Measurements from ENCODE around the gene MAPK8. TPM values are rescaled to one million over a fixed set of nuclear protein-coding genes. Genes with fewer than 3 reads are reported as not detected.

MAPK8 gene
- polyA plus RNA-seq, 2 donors: 14.5 to 16.1 TPM

DNA sequence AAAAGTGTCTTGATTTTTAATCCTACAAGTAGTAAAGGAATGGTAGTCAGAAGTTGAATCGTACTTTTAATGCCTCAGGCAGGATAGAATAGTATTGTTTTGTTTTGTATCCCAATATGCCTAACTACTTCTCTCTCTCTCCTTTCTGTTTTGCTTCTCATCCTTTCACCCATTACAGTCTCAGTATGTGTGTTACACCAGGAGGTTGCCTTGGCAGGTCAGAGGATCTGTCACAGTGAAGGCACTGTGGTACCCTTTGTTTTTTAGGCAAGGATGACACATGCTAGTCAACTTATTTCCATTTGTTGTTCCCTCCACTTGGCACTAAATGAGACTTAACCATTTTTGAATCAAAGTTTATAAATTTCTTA lies 94.4 kb downstream of the MAPK8 start:
- no peak overlapping the region for H3K27ac ChIP-seq (ENCODE audit: low read depth in 2 of 2, low read length in 1 of 2)
- H3K36me3 ChIP-seq (ENCODE audit: control insufficient read depth in 2 of 2, insufficient read depth in 2 of 2, low read length in 1 of 2): no peaks in the 10 kb centered on the region
- no peaks in the 10 kb centered on the region for H3K9me3 ChIP-seq (ENCODE audit: control insufficient read depth in 2 of 2, insufficient read depth in 1 of 2, low read depth in 1 of 2, low read length in 1 of 2)
- peaks cover 0 to 3% of the 10 kb centered on the region in 2 donors for H3K4me1 ChIP-seq (ENCODE audit: control insufficient read depth in 2 of 2, insufficient read depth in 2 of 2, low read length in 1 of 2)
- WGBS, 2 donors: 58 to 71% methylated on average over 1 of the region's 1 CpG
- no peaks in the 10 kb centered on the region for H3K27me3 ChIP-seq (ENCODE audit: control insufficient read depth in 1 of 2, insufficient read depth in 2 of 2, low read length in 2 of 2)
- no peak overlapping the region for H3K4me3 ChIP-seq (ENCODE audit: low read depth in 1 of 2, low read length in 2 of 2)

DNA sequence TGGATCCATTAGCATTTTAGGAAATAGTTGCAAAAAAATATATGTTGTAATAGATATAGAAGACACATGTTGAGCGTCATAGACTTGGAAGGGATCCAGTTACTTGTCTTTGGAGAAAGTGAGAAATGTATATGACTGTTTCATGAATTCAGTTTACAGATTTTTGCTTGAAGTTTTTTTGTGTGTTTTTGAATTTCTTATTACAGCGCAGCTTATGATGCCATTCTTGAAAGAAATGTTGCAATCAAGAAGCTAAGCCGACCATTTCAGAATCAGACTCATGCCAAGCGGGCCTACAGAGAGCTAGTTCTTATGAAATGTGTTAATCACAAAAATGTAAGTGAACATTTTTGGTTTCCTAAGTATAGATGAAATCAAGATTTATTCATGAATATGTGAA lies 98.2 kb downstream of the MAPK8 start:
- H3K36me3 ChIP-seq (ENCODE audit: control insufficient read depth in 2 of 2, insufficient read depth in 2 of 2, low read length in 1 of 2): no peaks in the 10 kb centered on the region
- no peaks in the 10 kb centered on the region for H3K27me3 ChIP-seq (ENCODE audit: control insufficient read depth in 1 of 2, insufficient read depth in 2 of 2, low read length in 2 of 2)
- H3K4me3 ChIP-seq (ENCODE audit: low read depth in 1 of 2, low read length in 2 of 2): no peak overlapping the region
- no peaks in the 10 kb centered on the region for H3K4me1 ChIP-seq (ENCODE audit: control insufficient read depth in 2 of 2, insufficient read depth in 2 of 2, low read length in 1 of 2)
- H3K9me3 ChIP-seq (ENCODE audit: control insufficient read depth in 2 of 2, insufficient read depth in 1 of 2, low read depth in 1 of 2, low read length in 1 of 2): no peaks in the 10 kb centered on the region
- H3K27ac ChIP-seq (ENCODE audit: low read depth in 2 of 2, low read length in 1 of 2): no peak overlapping the region
- 87 to 88% methylated on average over 4 of the region's 4 CpGs for WGBS, 2 donors

DNA sequence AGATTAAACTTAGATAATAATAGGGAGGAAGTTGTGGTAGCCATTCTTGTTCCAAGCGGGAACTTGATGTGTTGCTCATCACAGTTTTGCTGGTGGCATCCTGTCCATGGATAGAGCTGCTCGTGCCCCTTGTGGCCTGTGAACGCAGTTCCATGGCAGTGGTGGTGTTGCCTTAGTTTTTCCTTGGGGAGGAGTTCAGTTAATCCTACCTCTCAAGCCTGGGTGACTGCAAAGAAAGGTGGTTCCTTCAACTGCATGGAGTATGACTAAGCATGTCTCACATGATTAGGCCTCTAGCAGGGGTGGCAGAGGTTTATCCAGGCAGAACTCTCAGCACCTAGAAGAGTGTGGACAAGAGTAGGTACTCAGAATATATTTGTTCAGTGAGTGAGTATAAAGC lies 99.7 kb downstream of the MAPK8 start:
- Histone ChIP-seq H3K4me3 (ENCODE audit: low read depth in 1 of 2, low read length in 2 of 2) (no peak overlapping the region), H3K27me3 (ENCODE audit: control insufficient read depth in 1 of 2, insufficient read depth in 2 of 2, low read length in 2 of 2) (no peaks in the 10 kb centered on the region), H3K36me3 (ENCODE audit: control insufficient read depth in 2 of 2, insufficient read depth in 2 of 2, low read length in 1 of 2) (no peaks in the 10 kb centered on the region), H3K9me3 (ENCODE audit: control insufficient read depth in 2 of 2, insufficient read depth in 1 of 2, low read depth in 1 of 2, low read length in 1 of 2) (no peaks in the 10 kb centered on the region), H3K27ac (ENCODE audit: low read depth in 2 of 2, low read length in 1 of 2) (no peak overlapping the region), H3K4me1 (ENCODE audit: control insufficient read depth in 2 of 2, insufficient read depth in 2 of 2, low read length in 1 of 2) (no peaks in the 10 kb centered on the region)
- WGBS, 2 donors: 53 to 66% methylated on average over 3 of the region's 3 CpGs

DNA sequence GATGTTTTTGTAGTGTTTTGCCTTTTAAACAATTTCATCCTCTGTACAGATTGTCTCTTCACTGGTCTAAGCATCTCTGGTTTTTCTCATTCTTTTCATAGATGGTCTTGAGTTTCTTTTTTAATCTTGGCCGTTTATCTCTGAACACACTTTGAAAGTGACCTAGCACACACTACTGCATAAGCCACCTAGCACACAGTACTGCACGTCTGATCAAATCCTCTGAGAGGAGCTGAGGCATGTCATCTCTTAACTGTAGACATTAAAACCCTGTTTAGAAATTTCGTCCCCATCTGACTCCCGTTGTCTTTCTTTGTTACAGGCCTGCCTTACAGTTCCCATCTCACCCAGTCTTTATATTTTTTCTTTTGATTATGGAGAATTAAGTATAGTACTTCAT lies 100.2 kb downstream of the MAPK8 start:
- H3K4me3 ChIP-seq (ENCODE audit: low read depth in 1 of 2, low read length in 2 of 2): no peak overlapping the region
- H3K9me3 ChIP-seq (ENCODE audit: control insufficient read depth in 2 of 2, insufficient read depth in 1 of 2, low read depth in 1 of 2, low read length in 1 of 2): no peaks in the 10 kb centered on the region
- no peaks in the 10 kb centered on the region for H3K27me3 ChIP-seq (ENCODE audit: control insufficient read depth in 1 of 2, insufficient read depth in 2 of 2, low read length in 2 of 2)
- no peaks in the 10 kb centered on the region for H3K36me3 ChIP-seq (ENCODE audit: control insufficient read depth in 2 of 2, insufficient read depth in 2 of 2, low read length in 1 of 2)
- no peak overlapping the region for H3K27ac ChIP-seq (ENCODE audit: low read depth in 2 of 2, low read length in 1 of 2)
- 87% methylated on average over 4 of the region's 4 CpGs for WGBS, 2 donors
- no peaks in the 10 kb centered on the region for H3K4me1 ChIP-seq (ENCODE audit: control insufficient read depth in 2 of 2, insufficient read depth in 2 of 2, low read length in 1 of 2)

DNA sequence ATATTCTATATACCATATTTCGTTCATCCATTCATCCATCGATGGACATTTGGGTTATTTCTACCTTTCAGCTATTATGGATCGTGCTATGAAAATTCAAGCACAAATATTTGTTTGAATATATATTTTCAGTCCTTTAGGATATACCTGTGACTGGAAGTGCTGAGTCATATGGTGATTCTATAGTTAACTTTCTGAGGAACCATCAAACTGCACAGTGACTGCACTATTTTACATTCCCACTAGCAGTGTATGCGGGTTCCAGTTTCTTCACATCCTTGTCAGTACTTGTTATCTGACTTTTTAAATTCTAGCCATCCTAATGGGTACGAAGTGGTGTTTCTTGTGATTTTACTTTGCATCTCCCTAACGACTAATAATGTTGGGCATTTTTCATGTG lies 104.0 kb downstream of the MAPK8 start:
- Histone ChIP-seq H3K36me3 (ENCODE audit: control insufficient read depth in 2 of 2, insufficient read depth in 2 of 2, low read length in 1 of 2) (no peaks in the 10 kb centered on the region), H3K27ac (ENCODE audit: low read depth in 2 of 2, low read length in 1 of 2) (no peak overlapping the region)
- 97 to 98% methylated on average over 6 of the region's 6 CpGs for WGBS, 2 donors

DNA sequence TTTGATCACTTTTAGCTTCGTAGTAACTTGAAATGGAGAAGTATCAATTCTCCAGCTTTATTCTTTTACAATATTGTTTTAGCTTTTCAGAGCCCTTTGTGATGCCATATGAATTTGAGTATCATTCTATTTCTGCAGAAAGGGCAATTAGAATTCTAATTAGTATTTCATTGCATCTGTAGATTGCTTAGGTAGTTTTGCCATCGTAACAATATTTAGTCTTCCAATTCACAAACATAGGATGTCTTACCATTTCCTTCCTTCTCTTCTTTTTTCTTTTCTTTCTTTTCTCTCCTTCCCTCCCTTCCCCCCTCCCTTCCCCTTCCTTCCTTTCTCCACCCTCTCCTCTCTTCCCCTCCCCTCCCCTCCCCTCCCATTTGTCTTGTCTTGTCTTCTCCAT lies 105.0 kb downstream of the MAPK8 start:
- WGBS, 2 donors: 97 to 98% methylated on average over 2 of the region's 2 CpGs
- H3K27ac ChIP-seq (ENCODE audit: low read depth in 2 of 2, low read length in 1 of 2): no peak overlapping the region
- no peaks in the 10 kb centered on the region for H3K4me1 ChIP-seq (ENCODE audit: control insufficient read depth in 2 of 2, insufficient read depth in 2 of 2, low read length in 1 of 2)
- no peaks in the 10 kb centered on the region for H3K27me3 ChIP-seq (ENCODE audit: control insufficient read depth in 1 of 2, insufficient read depth in 2 of 2, low read length in 2 of 2)
- no peak overlapping the region for H3K4me3 ChIP-seq (ENCODE audit: low read depth in 1 of 2, low read length in 2 of 2)
- peaks cover 0 to 4% of the 10 kb centered on the region in 2 donors for H3K9me3 ChIP-seq (ENCODE audit: control insufficient read depth in 2 of 2, insufficient read depth in 1 of 2, low read depth in 1 of 2, low read length in 1 of 2)
- no peaks in the 10 kb centered on the region for H3K36me3 ChIP-seq (ENCODE audit: control insufficient read depth in 2 of 2, insufficient read depth in 2 of 2, low read length in 1 of 2)

More for the DNA sequence above, 104.0 kb downstream of the MAPK8 start:
- H3K4me1 ChIP-seq (ENCODE audit: control insufficient read depth in 2 of 2, insufficient read depth in 2 of 2, low read length in 1 of 2): no peaks in the 10 kb centered on the region
- H3K9me3 ChIP-seq (ENCODE audit: control insufficient read depth in 2 of 2, insufficient read depth in 1 of 2, low read depth in 1 of 2, low read length in 1 of 2): peaks cover 0 to 4% of the 10 kb centered on the region in 2 donors
- H3K4me3 ChIP-seq (ENCODE audit: low read depth in 1 of 2, low read length in 2 of 2): no peak overlapping the region
- H3K27me3 ChIP-seq (ENCODE audit: control insufficient read depth in 1 of 2, insufficient read depth in 2 of 2, low read length in 2 of 2): no peaks in the 10 kb centered on the region

DNA sequence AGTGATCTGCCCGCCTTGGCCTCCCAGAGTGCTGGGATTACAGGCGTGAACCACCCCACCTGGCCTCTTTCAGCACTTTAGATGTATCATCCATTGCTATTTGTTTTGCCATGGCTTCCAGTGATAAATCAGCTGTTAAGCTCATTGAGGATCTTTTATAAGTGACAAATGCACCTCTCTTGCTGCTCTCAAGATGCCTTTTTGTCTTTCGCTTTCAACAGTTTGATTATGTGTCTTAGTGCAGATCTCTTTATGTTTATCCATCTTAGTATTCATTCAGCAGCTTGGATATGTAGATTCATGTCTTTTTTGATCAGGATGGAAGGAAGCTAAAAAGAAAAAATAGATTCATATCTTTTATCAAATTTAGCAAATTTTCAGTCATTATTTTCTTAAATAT lies 105.6 kb downstream of the MAPK8 start:
- H3K36me3 ChIP-seq (ENCODE audit: control insufficient read depth in 2 of 2, insufficient read depth in 2 of 2, low read length in 1 of 2): no peaks in the 10 kb centered on the region
- H3K4me3 ChIP-seq (ENCODE audit: low read depth in 1 of 2, low read length in 2 of 2): no peak overlapping the region
- no peaks in the 10 kb centered on the region for H3K4me1 ChIP-seq (ENCODE audit: control insufficient read depth in 2 of 2, insufficient read depth in 2 of 2, low read length in 1 of 2)
- WGBS, 2 donors: 92 to 99% methylated on average over 3 of the region's 3 CpGs
- no peaks in the 10 kb centered on the region for H3K27me3 ChIP-seq (ENCODE audit: control insufficient read depth in 1 of 2, insufficient read depth in 2 of 2, low read length in 2 of 2)
- no peak overlapping the region for H3K27ac ChIP-seq (ENCODE audit: low read depth in 2 of 2, low read length in 1 of 2)
- peaks cover 0 to 4% of the 10 kb centered on the region in 2 donors for H3K9me3 ChIP-seq (ENCODE audit: control insufficient read depth in 2 of 2, insufficient read depth in 1 of 2, low read depth in 1 of 2, low read length in 1 of 2)

DNA sequence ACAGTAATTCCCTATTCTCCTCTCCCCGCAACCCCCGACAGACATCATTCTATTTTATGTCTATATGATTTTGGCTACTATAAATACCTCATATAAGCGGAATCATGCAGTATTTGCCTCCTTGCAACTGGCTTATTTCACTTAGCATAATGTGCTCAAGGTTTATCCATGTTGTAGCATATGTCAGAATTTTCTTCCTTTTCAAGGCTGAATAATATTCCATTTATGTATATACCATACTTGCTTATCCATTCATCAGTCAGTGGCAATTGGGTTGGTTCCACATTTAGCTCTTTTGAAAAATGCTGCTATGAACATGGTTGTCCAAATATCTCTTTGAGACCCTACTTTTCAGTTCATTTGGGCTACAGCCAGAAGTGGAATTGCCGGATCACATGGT lies 106.5 kb downstream of the MAPK8 start:
- 97 to 100% methylated on average over 4 of the region's 4 CpGs for WGBS, 2 donors
- H3K27me3 ChIP-seq (ENCODE audit: control insufficient read depth in 1 of 2, insufficient read depth in 2 of 2, low read length in 2 of 2): no peaks in the 10 kb centered on the region
- H3K9me3 ChIP-seq (ENCODE audit: control insufficient read depth in 2 of 2, insufficient read depth in 1 of 2, low read depth in 1 of 2, low read length in 1 of 2): peaks cover 0 to 4% of the 10 kb centered on the region in 2 donors
- no peaks in the 10 kb centered on the region for H3K36me3 ChIP-seq (ENCODE audit: control insufficient read depth in 2 of 2, insufficient read depth in 2 of 2, low read length in 1 of 2)
- no peak overlapping the region for H3K4me3 ChIP-seq (ENCODE audit: low read depth in 1 of 2, low read length in 2 of 2)
- no peak overlapping the region for H3K27ac ChIP-seq (ENCODE audit: low read depth in 2 of 2, low read length in 1 of 2)
- no peaks in the 10 kb centered on the region for H3K4me1 ChIP-seq (ENCODE audit: control insufficient read depth in 2 of 2, insufficient read depth in 2 of 2, low read length in 1 of 2)

DNA sequence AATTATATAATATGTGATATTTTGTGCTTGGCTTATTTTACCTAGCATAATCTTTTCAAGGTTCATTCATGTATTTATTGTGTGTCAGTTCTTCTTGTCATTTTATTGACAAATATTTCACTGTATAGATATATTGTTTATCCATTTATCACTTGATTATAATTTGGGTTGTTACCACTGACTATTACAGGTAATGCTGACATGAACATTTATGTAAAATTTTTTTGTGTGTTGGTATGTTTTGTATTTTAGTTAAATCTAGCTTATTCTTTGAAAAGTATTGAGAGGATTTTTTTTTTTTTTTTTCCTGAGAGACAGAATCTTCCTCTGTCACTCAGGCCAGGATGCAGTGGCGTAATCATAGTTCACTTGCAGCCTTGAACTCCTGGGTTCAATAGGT lies 107.7 kb downstream of the MAPK8 start:
- Histone ChIP-seq H3K9me3 (ENCODE audit: control insufficient read depth in 2 of 2, insufficient read depth in 1 of 2, low read depth in 1 of 2, low read length in 1 of 2) (peaks cover 0 to 4% of the 10 kb centered on the region in 2 donors), H3K4me1 (ENCODE audit: control insufficient read depth in 2 of 2, insufficient read depth in 2 of 2, low read length in 1 of 2) (no peaks in the 10 kb centered on the region), H3K27me3 (ENCODE audit: control insufficient read depth in 1 of 2, insufficient read depth in 2 of 2, low read length in 2 of 2) (no peaks in the 10 kb centered on the region), H3K36me3 (ENCODE audit: control insufficient read depth in 2 of 2, insufficient read depth in 2 of 2, low read length in 1 of 2) (no peaks in the 10 kb centered on the region), H3K4me3 (ENCODE audit: low read depth in 1 of 2, low read length in 2 of 2) (no peak overlapping the region), H3K27ac (ENCODE audit: low read depth in 2 of 2, low read length in 1 of 2) (no peak overlapping the region)
- 97 to 100% methylated on average over 1 of the region's 1 CpG for WGBS, 2 donors

DNA sequence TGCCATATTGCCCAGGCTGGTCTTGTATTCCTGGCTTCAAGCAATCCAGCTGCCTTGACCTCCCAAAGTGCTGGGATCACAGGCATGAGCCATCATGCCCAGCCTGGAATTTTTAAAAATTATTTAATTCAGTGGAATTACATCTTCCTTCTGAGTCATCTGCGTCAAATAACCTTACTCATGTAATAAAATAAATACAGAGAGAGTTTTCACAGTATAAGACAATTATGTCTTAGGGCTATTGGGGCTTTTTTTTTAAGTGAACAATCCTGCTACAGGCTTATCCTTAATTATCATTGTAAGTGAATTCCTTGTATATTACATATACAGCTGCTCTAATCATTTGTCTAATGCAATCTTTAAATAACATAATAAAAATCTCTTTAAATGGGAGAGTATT lies 108.3 kb downstream of the MAPK8 start:
- H3K36me3 ChIP-seq (ENCODE audit: control insufficient read depth in 2 of 2, insufficient read depth in 2 of 2, low read length in 1 of 2): no peaks in the 10 kb centered on the region

More for the DNA sequence above, 108.3 kb downstream of the MAPK8 start:
- no peak overlapping the region for H3K27ac ChIP-seq (ENCODE audit: low read depth in 2 of 2, low read length in 1 of 2)
- whole genome bisulfite sequencing, 2 donors: 68 to 74% methylated on average over 1 of the region's 1 CpG
- H3K4me3 ChIP-seq (ENCODE audit: low read depth in 1 of 2, low read length in 2 of 2): no peak overlapping the region
- no peaks in the 10 kb centered on the region for H3K27me3 ChIP-seq (ENCODE audit: control insufficient read depth in 1 of 2, insufficient read depth in 2 of 2, low read length in 2 of 2)
- no peaks in the 10 kb centered on the region for H3K4me1 ChIP-seq (ENCODE audit: control insufficient read depth in 2 of 2, insufficient read depth in 2 of 2, low read length in 1 of 2)
- peaks cover 0 to 4% of the 10 kb centered on the region in 2 donors for H3K9me3 ChIP-seq (ENCODE audit: control insufficient read depth in 2 of 2, insufficient read depth in 1 of 2, low read depth in 1 of 2, low read length in 1 of 2)

Measured in esophagus (tissue), 2 donors.